T-helper 22 cell (primary cell): ENCODE results near the gene MED23.
"Not testable (repeated sequence)": the region's sequence is repeated elsewhere in the genome, so short reads cannot be mapped to it uniquely, and the experiment has no call there.

Source experiments
- DNase-seq: peaks from one replicate; pipeline ENCODE4 v3.0.0-alpha.2; 2020; ENCODE audit warnings: low read depth

Gene MED23

GRCh38 chr6:131572686-131573415 lies 55.2 kb downstream of the MED23 start, which contains the start of gene ARG1:
ARG1 (plus strand) TSS chr6:131573226; CDS start chr6:131573283, 57 bp downstream.
- no peak for DNase-seq

GRCh38 chr6:131568726-131569125 lies 59.3 kb downstream of the MED23 start:
- DNase-seq: no peak

- DNase-seq: no peak
Observed at GRCh38 chr6:131565056-131565455, 63.0 kb downstream of the MED23 start.

- DNase-seq: no peak
Observed at GRCh38 chr6:131561925-131562707, 65.9 kb downstream of the MED23 start.

- DNase-seq: no peak
Observed at GRCh38 chr6:131558922-131559321, 69.1 kb downstream of the MED23 start.

GRCh38 chr6:131555992-131556391 lies 72.0 kb downstream of the MED23 start:
- no peak for DNase-seq

- no peak for DNase-seq
Observed at GRCh38 chr6:131552572-131552971, 75.5 kb downstream of the MED23 start.

GRCh38 chr6:131551902-131552301 lies 76.1 kb downstream of the MED23 start:
- no peak for DNase-seq

GRCh38 chr6:131549811-131550210 lies 78.2 kb downstream of the MED23 start:
- DNase-seq: no peak

GRCh38 chr6:131548441-131548840 lies 79.6 kb downstream of the MED23 start:
- DNase-seq: no peak

- no peak for DNase-seq
Observed at GRCh38 chr6:131547488-131547887, 80.6 kb downstream of the MED23 start.

GRCh38 chr6:131545317-131545716 lies 82.7 kb downstream of the MED23 start:
- DNase-seq: no peak

GRCh38 chr6:131538615-131539014 lies 89.4 kb downstream of the MED23 start:
- DNase-seq: not testable (repeated sequence)

- DNase-seq: no peak
Observed at GRCh38 chr6:131532580-131533039, 95.4 kb downstream of the MED23 start.

GRCh38 chr6:131531681-131532080 lies 96.4 kb downstream of the MED23 start:
- not testable (repeated sequence) for DNase-seq

GRCh38 chr6:131530936-131531335 lies 97.1 kb downstream of the MED23 start:
- not testable (repeated sequence) for DNase-seq

- DNase-seq: no peak
Observed at GRCh38 chr6:131524695-131525336, 103.2 kb downstream of the MED23 start.

- no peak for DNase-seq
Observed at GRCh38 chr6:131523988-131524673, 103.9 kb downstream of the MED23 start.
